Dermis blood vessel endothelial cell (primary cell): ENCODE data around the gene PEX5. TPM values are rescaled to one million over a fixed set of nuclear protein-coding genes. Genes with fewer than 3 reads are reported as not detected.

Experiments
- DNase-seq: peaks from one replicate; pipeline ENCODE4 v3.0.0; 2010
- total RNA-seq: library from RNA; depleted of rRNA; stranded (reverse); fragments of >200 nt; gene quantifications from 2 replicates; pipeline ENCODE4 v1.2.3, GENCODE V29; 2014

PEX5 gene
- 36.2 and 36.8 TPM in 2 replicates for total RNA-seq

DNA sequence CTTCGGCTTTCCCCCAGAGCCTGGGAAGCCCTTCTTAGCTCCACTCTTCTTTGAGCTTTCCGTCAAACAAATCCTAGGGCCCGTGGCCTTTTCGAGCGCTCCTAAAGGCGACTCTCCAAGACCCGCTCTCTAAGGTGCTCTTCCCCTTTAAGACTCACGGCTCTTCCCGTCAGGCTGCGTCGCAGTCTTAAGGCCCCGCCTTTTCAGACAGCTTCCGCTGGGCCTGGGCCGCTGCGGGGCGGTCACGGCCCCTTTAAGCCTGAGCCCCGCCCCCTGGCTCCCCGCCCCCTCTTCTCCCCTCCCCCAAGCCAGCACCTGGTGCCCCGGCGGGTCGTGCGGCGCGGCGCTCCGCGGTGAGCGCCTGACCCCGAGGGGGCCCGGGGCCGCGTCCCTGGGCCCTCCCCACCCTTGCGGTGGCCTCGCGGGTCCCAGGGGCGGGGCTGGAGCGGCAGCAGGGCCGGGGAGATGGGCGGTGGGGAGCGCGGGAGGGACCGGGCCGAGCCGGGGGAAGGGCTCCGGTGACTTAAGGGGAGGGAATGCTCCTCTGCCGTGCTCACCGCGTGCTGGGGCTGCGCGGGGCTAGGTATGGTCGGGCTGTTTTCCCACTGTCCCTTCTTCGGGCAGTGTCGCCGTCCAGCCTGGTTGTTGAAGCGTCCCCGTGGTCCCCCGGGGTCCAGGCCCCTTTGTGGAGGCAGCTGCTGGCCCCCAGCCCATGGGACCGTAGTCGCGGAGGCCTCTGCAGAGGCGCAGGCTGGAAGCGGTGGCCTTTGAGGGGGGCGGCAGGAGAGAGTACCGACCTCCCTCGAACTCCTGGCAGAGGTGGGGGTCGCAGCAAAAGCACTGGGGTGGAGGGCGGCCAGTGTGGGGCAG lies at the start of gene PEX5:
Gene PEX5, plus strand, starts transcription at position 289 of the 870 bp plus-strand sequence. CDS start 692 bp downstream, outside the sequence.
- DNase-seq, result peak; percentile 95

DNA sequence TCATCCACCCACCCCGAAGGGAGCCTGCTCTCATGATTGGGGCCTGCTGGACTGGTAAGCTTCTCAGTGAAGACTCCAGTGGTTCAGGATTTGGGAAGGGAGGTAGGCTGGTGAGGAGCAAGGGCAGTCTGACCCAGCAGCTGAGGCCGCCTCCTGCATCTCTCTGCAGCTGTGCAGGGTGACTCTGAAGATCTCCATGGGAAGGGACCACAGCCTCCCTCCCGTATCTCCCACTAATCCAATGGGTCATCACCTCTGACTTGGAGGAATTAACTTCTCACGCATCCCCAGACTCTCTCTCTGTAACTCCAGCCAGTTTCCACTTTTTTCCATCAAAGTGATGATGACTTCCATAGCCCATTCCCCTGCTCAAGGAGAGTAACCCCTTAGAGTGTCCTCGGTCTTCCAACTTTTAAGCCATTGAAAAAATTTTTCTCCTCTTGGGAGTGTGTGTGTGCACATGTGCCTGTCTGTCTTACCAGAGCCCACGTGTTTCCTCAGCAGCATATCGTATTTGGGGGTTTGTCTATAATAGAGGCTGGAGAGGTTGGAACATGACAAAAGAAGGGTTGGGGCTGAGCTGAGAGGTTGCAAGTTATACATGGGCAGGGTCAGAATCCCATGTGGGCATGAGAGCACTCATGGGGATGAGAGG lies 48.0 kb upstream of the PEX5 start:
- DNase-seq, result no peak

DNA sequence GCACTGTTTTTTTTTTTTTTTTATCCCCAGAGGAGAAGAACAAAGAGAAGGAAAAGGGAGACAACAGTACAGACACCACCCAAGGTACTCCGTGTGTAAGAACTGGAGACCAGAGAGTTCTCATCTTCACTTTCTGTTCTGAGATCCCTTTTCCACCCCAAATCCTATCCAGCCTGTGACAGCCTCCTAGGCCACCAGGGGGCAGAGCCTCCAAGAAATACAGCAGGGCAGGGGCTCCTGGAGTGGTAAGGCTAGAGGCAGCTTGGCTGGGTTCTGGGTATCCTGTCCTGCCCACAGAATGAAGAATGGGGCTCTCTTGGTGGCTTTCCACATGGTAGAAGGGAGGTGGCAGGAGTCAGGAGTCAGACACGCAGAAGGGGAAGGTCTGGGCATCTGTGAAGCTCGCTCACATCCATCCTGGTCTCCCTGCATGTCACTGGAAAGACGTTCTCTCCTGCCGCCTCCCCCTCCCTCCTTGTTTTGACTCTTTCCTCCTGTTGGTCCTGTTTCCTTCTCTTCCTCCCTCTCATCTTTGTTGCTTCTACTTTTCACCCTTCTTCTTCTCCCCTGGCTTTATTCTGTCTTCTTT lies 47.3 kb upstream of the PEX5 start:
- peak; percentile 81 for DNase-seq

DNA sequence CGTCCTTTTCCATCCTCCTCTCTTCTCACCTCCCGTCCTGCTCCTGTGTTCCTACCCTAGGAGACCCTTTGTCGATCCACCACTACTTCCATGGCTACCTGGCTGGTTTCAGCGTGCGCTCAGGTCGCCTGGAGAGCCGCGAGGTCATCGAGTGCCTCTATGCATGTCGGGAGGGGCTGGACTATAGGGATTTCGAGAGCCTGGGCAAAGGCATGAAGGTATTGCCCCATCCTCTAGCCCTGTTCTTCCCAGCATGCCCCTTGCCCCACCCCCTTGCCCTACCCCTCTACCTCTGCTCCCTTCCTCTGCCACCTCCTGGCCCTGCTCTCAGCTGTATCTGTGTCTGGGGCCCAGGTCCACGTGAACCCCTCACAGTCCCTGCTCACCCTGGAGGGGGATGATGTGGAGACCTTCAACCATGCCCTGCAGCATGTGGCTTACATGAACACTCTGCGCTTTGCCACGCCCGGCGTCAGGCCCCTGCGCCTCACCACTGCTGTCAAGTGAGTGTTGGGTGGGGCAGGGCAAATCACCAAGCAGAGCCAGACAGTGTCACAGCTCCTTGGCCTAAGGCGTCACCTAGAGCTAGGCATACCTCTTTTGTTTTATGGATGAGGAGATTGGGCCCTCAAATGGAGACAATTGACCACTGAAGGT lies 46.5 kb upstream of the PEX5 start:
- no peak for DNase-seq

DNA sequence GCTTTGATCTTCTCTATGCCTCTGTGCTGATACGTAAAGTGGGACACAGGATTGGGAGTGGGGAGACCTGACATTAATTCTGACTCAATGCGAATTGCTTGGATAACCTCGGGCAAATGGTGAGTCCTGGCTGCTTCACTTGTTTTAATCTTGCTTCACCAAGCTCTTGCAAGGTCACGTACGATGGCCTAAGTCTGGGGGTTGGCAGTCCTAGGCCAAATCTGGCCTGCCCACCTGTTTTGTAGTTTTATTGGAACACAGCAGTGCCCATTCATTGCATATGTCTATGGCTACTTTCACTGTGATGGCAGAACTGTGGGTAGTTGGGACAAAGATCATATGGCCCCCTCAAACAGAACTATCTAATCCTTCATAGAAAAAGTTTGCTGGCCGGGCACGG lies 45.9 kb upstream of the PEX5 start:
- DNase-seq, result no peak

DNA sequence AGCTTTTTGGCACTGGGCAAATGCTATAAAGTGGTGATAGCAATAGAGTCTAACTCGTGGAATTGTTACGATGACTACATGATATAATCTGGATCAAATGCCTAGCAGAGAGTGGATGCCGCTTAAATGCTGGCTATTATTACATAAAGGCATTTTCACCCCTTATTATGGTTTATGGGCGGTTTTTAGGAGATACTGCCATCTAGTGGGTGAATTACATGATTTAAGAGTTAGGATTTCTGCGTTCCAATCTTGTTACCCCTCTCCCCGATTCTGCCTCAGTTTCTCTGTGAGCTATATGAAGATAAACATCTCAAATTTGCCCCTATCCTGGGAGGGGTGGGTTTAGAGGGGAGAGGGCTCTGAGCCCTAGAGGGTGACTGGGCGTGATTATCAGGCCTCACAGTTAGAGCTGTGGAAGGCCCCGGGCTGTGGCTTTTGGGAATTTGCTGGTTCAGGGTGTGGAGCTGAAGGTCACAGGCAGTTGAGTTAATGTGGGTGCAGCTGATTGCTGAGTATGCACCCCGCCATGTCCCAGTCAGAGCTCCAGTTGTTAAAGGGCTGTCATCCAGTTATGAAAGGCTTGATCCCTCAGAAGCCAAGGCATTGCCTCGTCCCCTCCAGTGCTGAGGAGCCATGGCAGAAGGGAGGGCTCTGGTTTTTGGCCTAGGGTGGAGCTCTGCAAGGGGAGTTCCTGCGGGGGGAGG lies 44.9 kb upstream of the PEX5 start:
- DNase-seq, result peak; percentile 64

DNA sequence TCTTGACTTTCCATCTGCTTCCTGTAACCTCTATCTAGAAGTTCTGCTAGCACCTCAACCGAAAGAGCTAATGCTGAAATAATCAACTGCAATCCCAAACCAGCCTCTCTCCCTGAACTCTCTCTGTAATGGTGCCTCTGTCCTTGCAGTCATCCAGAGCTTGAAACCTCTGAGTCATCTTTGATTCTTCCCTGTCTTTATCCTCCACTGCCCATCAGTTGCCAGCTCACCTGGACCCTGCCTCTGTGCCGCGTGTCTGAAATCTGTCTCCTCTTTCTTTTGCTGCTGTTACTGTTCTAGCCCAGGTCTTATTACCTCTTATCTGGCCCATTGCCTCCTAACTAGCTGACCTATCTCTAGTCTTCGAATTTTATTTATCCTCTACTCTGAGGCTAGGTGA lies 43.8 kb upstream of the PEX5 start:
- DNase-seq, result no peak

DNA sequence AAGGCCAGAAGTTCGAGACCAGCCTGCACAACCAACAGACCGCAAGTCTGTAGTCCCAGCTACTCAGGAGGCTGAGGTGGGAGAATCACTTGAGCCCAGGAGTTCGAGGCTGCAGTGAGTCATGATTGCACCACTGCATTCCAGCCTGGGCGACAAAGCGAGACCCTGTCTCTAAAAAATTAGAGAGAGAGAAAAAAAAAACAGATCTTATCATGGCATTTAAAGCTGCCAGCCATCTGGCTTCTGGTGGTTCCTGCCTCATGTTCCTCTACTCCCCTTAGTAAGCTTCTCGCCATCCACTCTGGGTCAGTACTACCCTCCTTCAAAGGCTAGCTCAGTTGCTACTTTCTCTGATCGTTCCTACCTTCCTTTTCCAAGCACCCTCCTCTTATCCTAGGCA lies 43.3 kb upstream of the PEX5 start:
- no peak for DNase-seq

DNA sequence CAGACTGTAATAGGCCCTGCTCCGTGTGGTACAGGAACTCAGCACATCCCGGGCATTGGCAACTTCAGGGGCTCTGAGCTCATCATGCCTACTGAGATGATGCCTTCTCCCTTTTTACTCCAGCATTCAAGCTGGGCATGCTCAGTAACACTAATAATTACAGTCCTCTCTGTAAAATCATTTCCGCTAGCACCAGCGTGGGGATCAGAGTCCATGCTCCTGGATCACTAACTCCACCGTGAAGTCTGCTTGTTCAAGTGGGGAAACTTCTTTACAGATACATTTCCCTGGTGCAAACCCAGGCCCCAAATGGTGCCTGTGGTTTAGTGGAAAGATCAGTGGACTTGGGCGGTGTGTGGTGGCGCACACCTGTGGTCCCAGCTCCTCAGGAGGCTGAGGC lies 42.6 kb upstream of the PEX5 start:
- no peak for DNase-seq

DNA sequence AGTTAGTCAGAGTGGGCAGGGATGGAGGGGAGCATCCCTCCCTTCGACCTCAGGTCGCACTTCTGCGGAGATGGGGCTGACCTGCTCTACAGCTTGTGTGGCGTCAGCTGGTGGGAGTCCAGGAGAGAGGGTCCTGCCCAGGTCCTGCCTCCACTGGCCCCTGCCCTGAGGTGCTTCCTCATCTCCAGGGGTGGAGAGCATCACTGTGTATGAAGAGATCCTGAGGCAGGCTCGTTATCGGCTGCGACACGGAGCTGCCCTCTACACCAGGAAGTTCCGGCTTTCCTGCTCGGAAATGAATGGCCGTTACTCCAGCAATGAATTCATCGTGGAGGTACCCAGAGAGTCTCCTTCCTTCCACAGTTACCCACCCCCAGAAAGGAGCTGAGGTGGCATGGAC lies 39.1 kb upstream of the PEX5 start:
- peak; percentile 68 for DNase-seq

DNA sequence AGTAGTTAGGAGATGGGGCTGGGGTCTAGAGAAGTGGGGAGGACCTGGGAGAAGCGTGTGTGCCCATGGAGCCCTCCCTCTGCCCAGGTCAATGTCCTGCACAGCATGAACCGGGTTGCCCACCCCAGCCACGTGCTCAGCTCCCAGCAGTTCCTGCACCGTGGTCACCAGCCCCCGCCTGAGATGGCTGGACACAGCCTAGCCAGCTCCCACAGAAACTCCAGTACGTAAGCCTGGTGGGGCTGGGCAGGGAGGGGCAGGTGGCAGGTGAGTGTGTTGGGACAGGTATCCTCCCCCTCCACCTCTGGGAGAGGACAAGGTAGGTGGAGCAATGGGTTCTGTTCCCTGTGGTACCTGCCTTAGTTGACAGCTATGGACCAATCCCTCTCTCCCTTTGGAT lies 38.6 kb upstream of the PEX5 start:
- no peak for DNase-seq

DNA sequence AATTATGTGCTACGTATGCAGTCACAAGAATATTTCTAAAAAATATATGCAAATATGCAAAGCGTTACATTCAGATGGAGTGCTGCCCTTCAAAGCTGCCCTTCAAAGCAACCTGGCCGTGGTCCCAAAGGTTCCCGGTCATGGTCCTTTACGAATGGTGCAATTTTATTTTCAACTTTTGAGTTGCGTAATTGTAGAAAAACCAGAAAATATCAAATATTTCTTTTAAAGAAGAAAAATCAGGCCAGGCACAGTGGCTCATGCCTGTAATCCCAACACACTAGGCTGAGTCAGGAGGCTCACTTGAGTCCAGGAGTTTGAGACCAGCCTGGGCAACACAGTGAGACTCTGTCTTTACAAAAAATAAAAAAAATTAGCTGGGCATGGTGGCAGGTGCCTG lies 38.0 kb upstream of the PEX5 start:
- DNase-seq, result no peak

DNA sequence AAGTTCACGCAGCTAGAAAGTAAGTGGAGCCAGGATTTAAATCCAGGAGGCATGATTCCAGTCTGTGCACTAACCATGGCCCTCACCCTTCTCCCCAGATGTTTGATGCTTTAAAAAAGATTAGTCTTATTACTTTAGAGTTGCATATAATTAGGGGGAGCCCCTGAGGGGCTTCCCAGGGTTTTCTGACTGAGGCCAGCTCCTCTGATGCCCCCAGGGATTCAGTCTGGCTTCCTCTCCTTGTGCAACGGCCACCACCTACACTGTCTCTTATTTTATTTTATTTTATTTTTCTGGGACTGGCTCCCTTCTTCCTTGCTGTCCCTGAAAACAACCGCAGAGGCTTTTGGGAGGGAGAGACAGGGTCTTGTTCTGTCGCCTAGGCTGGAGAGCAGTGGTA lies 36.7 kb upstream of the PEX5 start:
- DNase-seq, result no peak

DNA sequence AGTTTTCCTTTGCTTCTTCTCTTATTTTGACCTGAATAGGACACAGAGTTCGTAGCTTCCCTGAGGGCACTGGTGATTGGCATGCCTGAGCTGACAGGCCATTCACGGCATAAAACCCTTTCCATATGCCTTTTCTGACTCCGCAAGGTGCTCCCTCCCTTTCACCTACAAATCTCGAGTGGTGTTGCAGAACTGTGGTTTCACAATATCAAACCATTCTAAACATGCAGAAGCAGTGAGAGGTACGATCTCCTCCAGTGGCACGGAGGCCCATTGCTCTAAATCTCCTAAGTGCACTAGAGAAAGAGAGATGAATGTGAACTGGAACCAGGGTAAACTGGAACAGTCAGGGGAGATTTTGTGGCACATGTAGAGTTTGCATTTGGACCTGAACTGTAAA lies 35.4 kb upstream of the PEX5 start:
- DNase-seq, result no peak

DNA sequence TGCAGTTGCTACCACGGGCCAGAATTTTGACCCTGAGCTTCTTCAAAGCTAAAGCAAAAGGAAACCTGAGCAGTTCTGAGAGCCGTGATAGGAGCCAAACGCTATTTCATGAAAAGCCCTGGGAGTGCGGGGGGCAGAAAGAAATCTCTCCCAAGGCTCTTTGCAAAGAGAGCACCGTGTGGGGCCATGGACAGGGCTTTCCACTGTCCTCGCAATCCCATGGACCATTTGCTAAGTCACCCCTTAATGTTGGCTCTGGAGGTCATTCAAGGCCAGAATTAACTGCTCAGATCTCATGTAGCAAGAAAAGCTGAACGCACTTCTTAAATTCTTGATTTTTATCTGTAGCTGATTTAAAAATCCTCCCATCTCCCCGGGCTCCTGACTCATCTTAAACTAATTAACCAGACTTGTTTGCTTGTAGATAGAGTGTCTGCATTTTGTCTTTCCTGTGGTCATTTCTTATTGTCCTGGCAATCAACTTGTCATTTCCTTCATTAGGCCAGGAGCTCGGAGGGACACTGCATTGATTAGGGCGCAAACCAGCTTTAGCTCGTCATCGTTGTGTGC lies 34.5 kb upstream of the PEX5 start:
- peak; percentile 14 for DNase-seq

DNA sequence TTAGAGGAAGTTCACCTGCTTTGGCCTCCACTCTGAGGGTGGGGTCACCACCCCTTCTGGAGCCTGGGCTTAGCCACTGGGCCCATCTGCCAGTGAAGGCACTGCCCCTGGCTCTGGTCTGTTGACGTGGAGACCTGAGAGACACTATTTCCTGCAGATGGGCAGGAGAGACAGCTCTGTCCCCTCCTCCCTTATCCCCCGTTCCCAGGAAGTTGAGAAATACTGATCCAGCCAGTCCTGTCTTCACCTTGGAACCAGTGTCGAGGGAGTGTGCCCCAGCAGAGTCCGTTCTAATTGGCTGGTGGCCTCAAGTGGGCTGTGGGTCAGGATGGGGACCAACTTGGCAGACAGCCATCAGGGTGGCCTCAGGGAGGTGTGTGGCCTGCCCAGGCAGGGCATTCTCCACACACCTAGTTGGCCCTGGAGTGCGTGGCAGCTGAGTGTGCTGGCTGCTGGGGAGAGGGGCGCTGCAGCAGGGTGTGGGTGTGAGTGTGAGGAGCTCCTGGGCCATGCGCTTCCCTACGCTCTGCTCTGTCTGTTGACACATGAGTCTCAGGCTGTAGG lies 33.9 kb upstream of the PEX5 start:
- DNase-seq, result no peak

DNA sequence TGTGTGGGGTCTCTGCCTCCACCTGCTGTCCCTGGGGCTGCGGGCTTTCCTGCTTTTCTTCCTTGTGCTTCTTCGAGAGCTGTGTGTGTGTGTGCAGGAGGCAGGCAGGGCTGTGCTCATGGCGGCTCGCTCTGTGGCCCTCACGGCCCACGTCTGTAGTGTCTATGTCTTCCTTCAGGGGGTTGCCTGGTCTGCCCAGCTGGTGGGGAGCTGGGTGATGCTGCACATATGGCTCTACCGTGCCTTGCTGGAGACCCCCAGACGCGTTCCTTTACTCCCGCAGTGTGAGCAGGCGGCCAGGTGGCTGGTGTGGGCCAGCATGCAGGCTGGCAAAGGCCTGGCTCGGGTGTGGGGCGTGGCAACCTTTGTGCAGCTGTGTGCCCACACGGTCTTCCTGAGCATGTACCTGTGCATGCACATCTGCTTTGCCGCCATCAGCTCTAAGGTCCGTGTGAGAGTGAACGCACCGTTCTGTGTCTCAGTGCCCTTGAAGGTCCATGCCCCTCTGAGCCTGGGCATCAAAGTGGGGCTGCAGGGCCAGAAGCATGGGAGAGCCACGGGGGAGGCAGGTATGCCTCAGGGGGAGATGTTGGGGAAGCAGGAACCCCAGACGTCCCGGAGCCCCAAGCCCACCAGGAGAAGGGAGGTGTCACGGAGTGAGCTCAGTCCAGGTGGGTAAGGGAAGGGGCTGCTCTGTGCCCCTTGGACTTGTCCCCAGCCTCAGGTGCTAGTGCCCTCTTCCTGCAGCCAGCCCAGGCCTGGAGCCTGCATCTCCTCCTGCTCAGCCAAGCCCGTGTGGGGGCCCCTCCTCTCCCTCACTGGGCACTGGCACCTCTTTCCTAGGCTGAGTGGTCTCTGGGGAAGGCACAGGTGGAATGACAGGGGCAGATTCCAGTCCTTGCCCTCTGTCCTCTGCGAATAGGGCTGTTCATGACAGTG lies 33.0 kb upstream of the PEX5 start:
- DNase-seq, result no peak

DNA sequence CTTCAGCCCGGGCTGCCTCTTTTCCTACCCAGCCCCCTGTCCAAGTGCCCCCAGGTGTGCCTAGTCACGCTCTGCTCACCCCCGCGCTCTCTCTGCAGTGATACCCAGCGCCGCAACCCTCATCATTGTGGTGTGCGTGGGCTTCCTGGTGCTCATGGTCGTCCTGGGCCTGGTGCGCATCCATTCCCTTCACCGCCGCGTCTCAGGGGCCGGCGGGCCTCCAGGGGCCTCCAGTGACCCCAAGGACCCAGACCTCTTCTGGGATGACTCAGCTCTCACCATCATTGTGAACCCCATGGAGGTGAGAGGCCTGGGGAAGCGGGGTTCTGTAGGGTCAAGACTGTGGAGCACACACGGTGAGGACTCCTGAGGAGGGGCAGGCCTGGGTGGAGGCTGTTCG lies 32.1 kb upstream of the PEX5 start:
- no peak for DNase-seq

DNA sequence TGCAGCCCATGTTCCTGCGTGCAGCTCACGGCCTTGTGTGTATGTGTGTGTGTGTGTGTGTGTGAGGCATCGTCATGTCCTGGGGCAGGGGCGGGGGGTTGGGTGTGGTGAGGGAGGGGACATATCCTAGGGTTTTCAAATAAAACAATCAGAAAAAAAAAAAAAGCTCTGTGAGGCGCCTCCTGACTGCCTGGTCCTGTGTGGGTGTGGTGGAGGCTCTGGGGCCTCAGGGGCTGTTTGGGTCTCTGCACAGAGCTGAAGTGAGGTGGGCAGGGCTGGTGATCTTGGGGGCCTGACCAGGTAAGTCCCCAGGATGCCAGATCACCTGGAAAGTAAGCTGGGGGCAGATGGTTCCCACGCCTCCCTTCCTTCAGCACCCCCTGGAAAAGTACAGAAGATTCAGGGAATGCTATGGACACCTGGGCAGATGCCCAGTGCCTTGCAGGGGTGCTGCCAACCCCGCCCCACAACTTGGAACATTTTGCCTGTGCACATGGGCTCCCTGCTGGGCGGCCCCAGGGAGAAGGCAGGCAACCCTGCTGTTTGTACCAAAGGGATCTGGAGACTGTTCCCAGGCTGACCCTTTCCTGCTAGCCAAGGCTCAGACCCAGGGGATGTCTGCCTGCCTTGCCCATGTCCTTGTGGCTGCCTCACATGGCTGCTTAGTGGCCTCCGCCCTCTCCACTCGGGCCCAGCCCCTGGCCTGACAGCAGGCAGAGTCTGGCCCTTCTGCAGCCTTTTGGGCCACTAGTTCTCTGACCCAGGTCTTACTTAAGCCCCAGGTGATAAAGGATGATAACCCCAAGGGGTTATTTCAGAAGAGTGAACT lies 30.5 kb upstream of the PEX5 start:
- no peak for DNase-seq

DNA sequence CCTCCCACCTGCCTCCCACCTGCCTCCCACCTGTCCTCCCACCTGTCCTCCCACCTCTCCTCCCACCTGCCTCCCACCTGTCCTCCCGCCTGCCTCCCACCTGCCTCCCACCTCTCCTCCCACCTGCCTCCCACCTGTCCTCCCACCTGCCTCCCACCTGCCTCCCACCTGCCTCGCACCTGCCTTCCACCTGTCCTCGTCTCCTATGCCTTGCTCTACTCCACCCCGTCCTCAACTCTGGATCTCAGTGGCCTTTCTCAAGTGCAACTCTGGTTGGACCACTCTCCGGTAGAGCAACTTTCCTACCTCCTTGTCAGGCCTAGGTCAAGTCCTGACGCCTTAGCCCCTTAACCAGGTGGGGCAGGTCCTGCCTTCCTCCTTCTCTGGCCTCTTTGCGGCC lies 29.3 kb upstream of the PEX5 start:
- no peak for DNase-seq
